ENCODE results near the gene ZNF407.

ZNF407 gene

GRCh38 chr18:74739926-74740325 is 142.3 kb downstream of the ZNF407 start:
- H3K4me3 ChIP-seq (ENCODE audit: low read depth, low read length): no peak overlapping the region
- no peak for TF ChIP-seq CTCF (IDR thresholded peaks at IDR 0.05; ENCODE audit: control insufficient read depth, extremely low read depth, insufficient read depth)
- no peak for DNase-seq (ENCODE audit: low read depth)

GRCh38 chr18:74742573-74743243 is 145.0 kb downstream of the ZNF407 start:
- H3K4me3 ChIP-seq (ENCODE audit: low read depth, low read length): no peak overlapping the region
- no peak for TF ChIP-seq CTCF (IDR thresholded peaks at IDR 0.05; ENCODE audit: control insufficient read depth, extremely low read depth, insufficient read depth)
- DNase-seq (ENCODE audit: low read depth): no peak

GRCh38 chr18:74745633-74746403 is 148.1 kb downstream of the ZNF407 start:
- no peak for TF ChIP-seq CTCF (IDR thresholded peaks at IDR 0.05; ENCODE audit: control insufficient read depth, extremely low read depth, insufficient read depth)
- no peak overlapping the region for H3K4me3 ChIP-seq (ENCODE audit: low read depth, low read length)
- no peak for DNase-seq (ENCODE audit: low read depth)

- no peak overlapping the region for H3K4me3 ChIP-seq (ENCODE audit: low read depth, low read length)
- TF ChIP-seq CTCF (IDR thresholded peaks at IDR 0.05; ENCODE audit: control insufficient read depth, extremely low read depth, insufficient read depth): no peak
- DNase-seq (ENCODE audit: low read depth): no peak
These were observed 151.1 kb downstream of the ZNF407 start for GRCh38 chr18:74748809-74749208.

GRCh38 chr18:74758995-74759394 is 161.3 kb downstream of the ZNF407 start:
- TF ChIP-seq CTCF (IDR thresholded peaks at IDR 0.05; ENCODE audit: control insufficient read depth, extremely low read depth, insufficient read depth): no peak
- DNase-seq (ENCODE audit: low read depth): no peak
- no peak overlapping the region for H3K4me3 ChIP-seq (ENCODE audit: low read depth, low read length)

GRCh38 chr18:74760026-74760425 is 162.4 kb downstream of the ZNF407 start:
- TF ChIP-seq CTCF (IDR thresholded peaks at IDR 0.05; ENCODE audit: control insufficient read depth, extremely low read depth, insufficient read depth): no peak
- DNase-seq (ENCODE audit: low read depth): no peak
- H3K4me3 ChIP-seq (ENCODE audit: low read depth, low read length): no peak overlapping the region
